GM20000 (cell line): Measurements from ENCODE around the gene NIPA2.

ENCODE experiments used
- DNase-seq: peaks from one replicate; pipeline ENCODE4 v3.0.0; 2012; ENCODE audit warnings: low spot score
- CTCF ChIP-seq: IDR thresholded peaks from 2 replicates; pipeline ENCODE4 v1.5.1; 2012; ENCODE audit warnings: mild to moderate bottlenecking, control low read depth; ENCODE audit errors: extremely low read depth, missing control alignments

NIPA2 gene

GRCh38 chr15:22861161-22861560, 22.7 kb downstream of the NIPA2 start:
- DNase-seq = no peak
- TF ChIP-seq CTCF = no peak

GRCh38 chr15:22863356-22863755, 24.9 kb downstream of the NIPA2 start:
- TF ChIP-seq CTCF = no peak
- no peak for DNase-seq

GRCh38 chr15:22866079-22866478, 27.6 kb downstream of the NIPA2 start:
- no peak for TF ChIP-seq CTCF
- DNase-seq = no peak

- no peak for TF ChIP-seq CTCF
Measured at GRCh38 chr15:22867886-22868285, 29.4 kb downstream of the NIPA2 start.

GRCh38 chr15:22868495-22868894, 30.0 kb downstream of the NIPA2 start:
- no peak for TF ChIP-seq CTCF
- DNase-seq = no peak

More at GRCh38 chr15:22867886-22868285, 29.4 kb downstream of the NIPA2 start:
- DNase-seq = no peak

- DNase-seq = no peak
- no peak for TF ChIP-seq CTCF
Measured at GRCh38 chr15:22868928-22869327, 30.5 kb downstream of the NIPA2 start.

- TF ChIP-seq CTCF = no peak
- DNase-seq = no peak
Measured at GRCh38 chr15:22869856-22870255, 31.4 kb downstream of the NIPA2 start.
